Left cardiac atrium (tissue), 4 donors: Measurements from ENCODE around the gene FXYD2. TPM values are rescaled to one million over a fixed set of nuclear protein-coding genes. Genes with fewer than 3 reads are reported as not detected.
"Not testable (repeated sequence)": the region's sequence is repeated elsewhere in the genome, so short reads cannot be mapped to it uniquely, and the experiment has no call there.

Experiments used
- ATAC-seq, 2 donors: fragments of 200-7000 bp; cut with Tn5 transposase; one replicate each; pipeline ENCODE4 v1.9.1; 2020; ENCODE audit warnings: mild to moderate bottlenecking in 2 of 2, moderate library complexity in 2 of 2
- DNase-seq: peaks from one replicate; pipeline ENCODE4 v3.0.0-alpha.2; 2020
- intact Hi-C, 2 donors: fragments of 100-400 bp; cut with DNase I; formaldehyde crosslinking; loops; one replicate each; pipeline versions ENCODE4 v1.14.1 to v1.15.1; 2022 to 2023
- total RNA-seq, 2 donors: library from RNA; stranded (reverse); fragmentation: NEBNext Ultra II Directional; extraction: Animal tissue kit (Norgen Biotek cat#: 25700); gene quantifications; one replicate each; pipeline ENCODE4 v1.2.1, GENCODE V29; 2021
- donor health status: DM: no; HTN: yes; CAD: no.
- donor health status: DM: no; HTN: yes; CAD: no; lungs with severe emphysema.
- donor health status: DM: yes; HTN: yes; CAD: no.
- donor health status: Dilated cardiomyopathy.

The FXYD2 gene
- total RNA-seq, 2 donors from 2014 or later = 1.6 to 1.9 TPM

GRCh38 chr11:117814204-117814765, 10.3 kb downstream of the FXYD2 start:
- no peak for ATAC-seq
- intact Hi-C loops = no loop called here
- DNase-seq = no peak

- intact Hi-C loops, ATAC-seq, DNase-seq: not testable (repeated sequence)
Observed at GRCh38 chr11:117810056-117810451, 14.5 kb downstream of the FXYD2 start.

- peak; percentile 94 to 97 for ATAC-seq
- intact Hi-C loops = loop anchor here in 1 of 2 donors (1.0 kb wide), 1 partner anchor 366 kb away; no protein-coding TSS in a partner anchor
- DNase-seq = peak; percentile 81
Observed at GRCh38 chr11:117809236-117810055, 15.1 kb downstream of the FXYD2 start.

DNA sequence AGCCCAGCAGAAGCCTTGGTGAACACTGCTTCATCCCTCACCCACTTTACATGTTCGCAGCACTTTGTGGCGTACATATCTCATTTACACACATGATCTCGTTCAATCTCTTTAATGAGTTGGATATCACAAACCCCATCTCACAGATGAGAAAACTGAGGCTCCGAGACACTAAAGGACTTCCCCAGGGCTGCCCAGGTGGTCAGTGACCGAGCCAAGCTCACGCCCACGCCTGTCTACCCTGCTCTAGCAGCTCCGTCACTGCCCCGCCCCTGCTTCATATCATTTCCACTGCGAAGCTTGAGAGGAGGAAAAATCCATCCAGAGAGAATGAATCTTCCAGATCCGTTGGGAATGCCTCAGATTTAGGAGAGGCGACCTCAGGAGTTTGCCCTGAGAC, 15.8 kb downstream of the FXYD2 start:
- intact Hi-C loops = loop anchor here in 1 of 2 donors (1.0 kb wide), 1 partner anchor 365 kb away; no protein-coding TSS in a partner anchor
- DNase-seq (peak; percentile 53), ATAC-seq (peak in 1 of 2 donors; percentile 76)

DNA sequence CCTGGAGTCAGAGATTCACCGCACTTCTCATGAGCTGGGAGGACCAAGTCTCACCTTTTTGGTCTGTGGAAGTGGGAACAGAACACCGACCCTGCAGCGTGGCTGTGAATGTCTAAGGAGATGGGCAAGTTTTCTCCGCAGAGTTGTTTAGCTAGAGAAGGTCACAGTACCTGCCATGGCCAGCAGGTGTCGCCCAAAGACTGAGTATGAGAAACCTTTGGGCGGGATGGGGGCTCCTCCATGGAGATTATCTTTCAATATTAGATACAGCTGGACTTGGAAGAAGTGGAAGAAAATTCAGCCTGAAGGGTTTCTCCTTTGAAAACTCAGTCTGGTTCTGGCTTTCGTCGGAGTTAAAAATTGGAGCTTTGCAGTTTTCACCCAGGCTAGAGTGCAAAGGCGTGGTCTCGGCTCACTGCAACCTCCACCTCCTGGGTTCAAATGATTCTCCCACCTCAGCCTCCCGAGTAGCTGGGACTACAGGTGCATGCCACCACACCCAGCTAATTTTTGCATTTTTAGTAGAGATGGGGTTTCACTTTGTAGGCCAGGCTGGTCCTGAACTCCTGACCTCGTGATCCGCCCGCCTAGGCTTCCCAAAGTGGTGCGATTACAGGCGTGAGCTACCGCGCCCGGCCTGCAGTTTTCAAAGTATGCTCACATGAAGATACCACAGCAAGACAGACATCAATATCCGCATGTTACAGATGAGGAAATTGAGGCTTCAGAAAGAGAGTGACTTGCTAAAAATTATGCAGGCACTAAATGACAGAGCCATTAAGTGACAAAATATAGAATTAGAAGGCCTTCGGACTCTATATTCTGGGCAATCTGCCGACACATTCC, 16.8 kb downstream of the FXYD2 start:
- intact Hi-C loops = loop anchor here in 1 of 2 donors (2.0 kb wide), 1 partner anchor 245 kb away; no protein-coding TSS in a partner anchor
- ATAC-seq (peak; percentile 39 to 56), DNase-seq (peak; percentile 81)

DNA sequence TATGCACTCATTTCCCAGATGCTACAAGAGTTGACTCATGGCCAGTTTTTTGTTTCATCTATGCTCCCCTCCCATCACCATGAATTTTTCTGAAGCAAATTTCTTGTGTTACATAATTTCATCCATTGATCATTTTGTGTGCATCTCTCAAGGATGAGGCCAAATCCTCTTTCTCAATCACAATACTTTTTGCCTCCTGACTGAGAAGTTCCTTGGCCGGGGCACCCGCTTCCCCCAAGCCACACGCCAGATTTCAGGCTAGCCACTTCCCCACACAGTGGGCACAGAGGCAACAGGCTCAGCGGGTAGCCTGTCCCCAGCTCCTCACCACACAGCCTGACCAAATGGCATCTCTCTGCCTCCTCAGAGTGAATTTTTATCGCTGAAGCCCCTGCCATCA, 17.7 kb downstream of the FXYD2 start:
- no peak for ATAC-seq
- DNase-seq = no peak
- intact Hi-C loops = loop anchor here in 1 of 2 donors (2.0 kb wide), 1 partner anchor 246 kb away; no protein-coding TSS in a partner anchor

GRCh38 chr11:117805045-117805444, 19.5 kb downstream of the FXYD2 start:
- DNase-seq (no peak), ATAC-seq (no peak)
- intact Hi-C loops = no loop called here

DNA sequence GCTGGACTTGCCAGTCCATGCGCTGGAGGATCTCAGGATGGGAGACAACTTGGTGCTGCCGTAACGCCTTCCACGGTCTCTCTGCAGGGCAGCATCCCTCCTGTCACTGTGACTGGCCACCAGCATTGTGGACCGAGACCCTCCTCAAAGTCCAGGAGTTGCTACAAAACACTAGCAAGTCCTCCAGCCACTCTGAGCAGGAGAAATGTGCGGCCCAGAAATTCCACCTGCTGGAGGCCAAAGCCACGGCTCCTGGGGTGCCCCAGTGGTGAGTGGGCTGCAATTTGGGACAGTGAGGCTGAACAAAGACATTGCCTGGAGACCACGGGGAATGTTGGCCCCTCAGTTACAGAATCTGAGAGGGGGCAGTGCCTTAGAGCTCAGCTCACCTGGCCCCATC, 20.6 kb downstream of the FXYD2 start:
- intact Hi-C loops = no loop called here
- DNase-seq = no peak

GRCh38 chr11:117799634-117800033, 24.9 kb downstream of the FXYD2 start:
- ATAC-seq (no peak), DNase-seq (no peak)
- intact Hi-C loops = loop anchor here in 1 of 2 donors (10.0 kb wide), 1 partner anchor 185 kb away; no protein-coding TSS in a partner anchor

More for the DNA sequence above, 20.6 kb downstream of the FXYD2 start:
- ATAC-seq = no peak

DNA sequence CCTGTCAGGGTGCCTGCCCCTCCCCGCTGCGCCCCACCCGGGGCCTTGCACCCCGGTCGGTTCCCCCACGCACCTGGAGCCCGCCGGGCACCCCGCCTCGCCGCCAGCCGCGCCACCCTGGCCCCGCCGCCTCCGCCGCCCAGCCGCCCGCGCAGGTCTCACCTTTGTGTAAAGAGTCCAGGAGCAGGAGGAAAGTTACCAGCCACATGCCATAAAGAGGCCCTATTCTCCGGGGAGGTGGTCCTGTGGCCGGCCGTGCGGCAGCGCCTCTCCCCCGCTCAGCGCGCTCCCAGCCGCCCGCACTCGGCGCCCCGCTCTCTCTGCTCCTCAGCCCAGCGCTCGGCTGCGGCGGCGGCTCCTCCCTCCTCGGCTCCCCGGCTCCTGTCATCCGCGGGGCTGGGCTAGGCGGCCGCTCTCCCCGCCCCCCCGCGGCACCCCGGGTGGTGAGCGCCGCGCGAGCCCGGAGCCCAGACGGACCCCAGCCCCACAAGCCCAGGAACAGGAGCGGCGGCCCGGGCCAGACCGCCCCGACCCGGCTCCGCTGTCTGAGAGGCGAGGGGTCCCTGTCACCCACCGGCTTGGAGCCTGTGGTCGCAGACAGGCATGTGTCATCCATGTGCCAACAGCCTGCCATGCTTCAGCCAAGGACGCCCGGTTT, 27.5 kb downstream of the FXYD2 start, which contains the start of gene DSCAML1:
DSCAML1 (minus strand) TSS at position 345 of the 658 bp plus-strand sequence; CDS start at position 208, 137 bp downstream.
- peak; percentile 88 to 92 for ATAC-seq
- DNase-seq = peak; percentile 59
- intact Hi-C loops = loop anchor here in 1 of 2 donors (10.0 kb wide), 1 partner anchor 182 kb away; no protein-coding TSS in a partner anchor

- intact Hi-C loops = loop anchor here in 1 of 2 donors (10.0 kb wide), 1 partner anchor 182 kb away; no protein-coding TSS in a partner anchor
- ATAC-seq = peak in 1 of 2 donors; percentile 18
- DNase-seq = no peak
Observed at GRCh38 chr11:117796456-117796871, 28.1 kb downstream of the FXYD2 start.

DNA sequence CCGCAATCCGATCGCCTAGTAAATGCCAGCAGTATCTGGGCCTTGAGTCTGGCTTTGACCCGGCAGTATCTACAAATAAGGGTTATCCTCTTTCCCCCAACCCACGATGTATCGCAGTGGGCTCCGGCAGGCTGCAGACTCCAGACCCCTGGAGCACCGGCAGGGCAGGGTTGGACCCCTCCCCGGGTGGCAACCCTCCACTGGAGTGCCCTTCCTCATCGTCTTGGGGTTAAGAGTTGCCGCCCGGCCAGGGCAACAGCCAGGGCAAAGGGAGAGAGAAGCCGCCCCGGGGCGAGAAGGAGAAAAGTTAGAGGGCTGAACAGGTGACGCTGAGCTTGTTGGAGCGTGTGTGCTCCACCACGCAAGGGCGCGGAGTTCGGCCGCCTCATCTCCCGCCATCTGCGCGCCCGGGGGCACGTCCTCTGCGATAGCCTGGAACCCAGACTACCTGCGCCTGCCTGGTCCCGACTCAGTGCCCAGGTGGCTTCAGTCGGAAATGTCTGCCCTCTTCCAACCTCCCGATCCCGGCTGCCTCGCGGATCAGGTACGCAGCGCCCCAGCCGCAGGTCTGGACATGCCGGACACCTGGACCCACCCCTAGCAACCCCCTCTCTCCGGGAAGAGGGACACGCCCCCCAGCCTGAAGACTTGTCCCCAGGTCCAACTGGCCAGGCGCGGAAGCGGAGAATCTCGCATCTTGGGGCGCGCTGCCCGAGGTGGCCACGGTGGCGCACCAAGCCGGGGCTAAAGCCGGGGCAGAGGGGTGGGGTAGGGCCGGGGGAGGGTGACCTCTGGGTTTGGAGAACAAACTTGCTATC, 28.7 kb downstream of the FXYD2 start:
- DNase-seq = no peak
- ATAC-seq = peak in 1 of 2 donors; percentile 33
- intact Hi-C loops = loop anchor here in 1 of 2 donors (10.0 kb wide), 1 partner anchor 181 kb away; no protein-coding TSS in a partner anchor

DNA sequence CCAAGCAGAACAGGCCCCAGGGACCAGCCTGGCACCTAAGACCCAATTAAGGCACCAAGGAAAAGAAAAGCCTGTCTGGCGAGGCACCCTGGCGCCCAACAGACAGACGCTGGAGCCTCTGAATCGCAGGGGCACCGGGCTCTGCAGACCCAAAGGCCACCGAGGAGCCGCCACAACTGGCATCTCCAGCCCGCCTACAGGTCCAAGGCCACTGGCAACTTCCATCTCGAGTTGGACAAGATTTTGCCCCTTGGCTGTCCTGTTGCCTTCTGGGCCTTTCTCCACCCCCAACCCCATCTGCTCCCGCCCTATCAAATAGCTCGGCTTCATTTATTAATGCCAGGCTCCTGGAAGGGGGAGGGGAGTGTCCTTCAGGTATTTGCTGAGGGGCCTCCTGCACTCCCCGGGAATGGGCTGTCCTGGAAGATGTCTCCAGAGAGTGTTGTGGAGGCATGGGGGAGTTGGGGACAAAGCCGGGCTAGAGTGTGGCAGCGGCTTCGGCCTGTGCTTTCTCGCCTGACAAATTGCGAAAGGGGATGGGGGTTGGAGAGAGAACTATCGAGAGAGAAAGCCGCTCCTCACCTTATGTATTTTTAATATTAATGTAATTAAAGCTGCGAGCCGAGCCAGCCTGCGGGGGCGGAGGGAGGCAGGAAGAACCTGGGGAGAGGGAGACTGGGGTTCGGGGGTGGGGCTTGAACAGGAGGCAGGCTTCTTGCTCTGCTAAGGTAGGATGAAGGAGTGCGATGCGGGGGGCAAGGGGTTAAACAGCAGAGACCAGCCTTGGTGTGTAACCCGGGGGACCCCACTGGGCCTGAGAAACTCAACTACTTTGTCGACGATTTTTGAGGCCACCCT, 29.5 kb downstream of the FXYD2 start:
- ATAC-seq (no peak), DNase-seq (no peak)
- intact Hi-C loops = loop anchor here in 1 of 2 donors (10.0 kb wide), 1 partner anchor 180 kb away; no protein-coding TSS in a partner anchor

DNA sequence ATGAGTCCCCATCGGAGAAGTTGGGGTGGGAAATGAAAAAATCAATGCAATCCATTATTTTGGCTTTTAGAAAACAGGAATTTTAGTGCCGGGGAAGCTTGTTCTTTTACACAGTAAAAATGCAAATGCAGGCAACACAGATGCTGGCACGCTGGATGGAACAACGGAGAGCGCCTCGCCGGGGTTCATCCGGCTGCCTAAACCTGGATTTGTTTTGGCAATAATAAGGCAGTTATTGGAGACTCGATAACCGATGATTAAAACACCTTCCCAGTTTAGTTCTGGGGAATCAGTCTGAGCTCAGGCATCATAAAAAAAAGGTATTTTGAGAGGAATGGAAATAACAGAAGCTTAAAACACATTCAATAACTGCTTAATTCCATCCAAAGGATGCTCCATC, 30.4 kb downstream of the FXYD2 start:
- DNase-seq = no peak
- intact Hi-C loops = loop anchor here in 1 of 2 donors (10.0 kb wide), 1 partner anchor 179 kb away; no protein-coding TSS in a partner anchor
- no peak for ATAC-seq

DNA sequence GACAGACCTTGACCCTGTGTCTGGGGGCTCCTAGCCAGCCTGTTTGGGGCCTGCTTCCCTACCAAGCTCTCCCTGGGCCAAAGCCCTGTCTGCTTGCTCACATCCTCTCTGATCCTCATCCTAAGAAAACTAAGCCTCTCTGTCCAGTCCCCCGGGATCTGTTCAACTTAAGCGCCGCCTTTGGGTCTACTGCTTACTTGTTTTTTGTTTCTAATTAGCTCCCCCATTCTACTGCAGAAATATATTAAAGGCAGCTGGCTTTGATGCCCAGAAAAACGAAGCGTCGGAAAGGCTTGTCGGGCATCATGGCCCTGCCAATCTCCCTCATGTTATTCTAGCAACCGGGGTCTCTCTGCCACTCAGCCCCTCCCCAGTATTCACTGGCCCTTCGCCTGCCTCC, 31.0 kb downstream of the FXYD2 start:
- DNase-seq = no peak
- ATAC-seq = no peak
- intact Hi-C loops = loop anchor here in 1 of 2 donors (10.0 kb wide), 1 partner anchor 179 kb away; no protein-coding TSS in a partner anchor

- intact Hi-C loops = loop anchor here in 1 of 2 donors (10.0 kb wide), 1 partner anchor 178 kb away; no protein-coding TSS in a partner anchor
- no peak for ATAC-seq
- DNase-seq = no peak
Observed at GRCh38 chr11:117792992-117793391, 31.6 kb downstream of the FXYD2 start.
